Neuronal stem cell (in vitro differentiated cells): ENCODE results near the gene BARX2.

Experiments
- DNase-seq: peaks from one replicate; pipeline ENCODE4 v3.0.0-alpha.2; 2013; ENCODE audit warnings: low spot score
- H2AFZ ChIP-seq: one replicate; pipeline ENCODE4 v1.6.1; 2013; ENCODE audit warnings: mild to moderate bottlenecking, low read length, inconsistent platforms
- H2AK5ac ChIP-seq: 2 replicates; pipeline ENCODE4 v1.6.1; 2013; ENCODE audit warnings: low read depth, mild to moderate bottlenecking, inconsistent platforms, low read length, moderate library complexity, mixed read lengths
- H2BK120ac ChIP-seq: 2 replicates; pipeline ENCODE4 v1.6.1; 2013; ENCODE audit warnings: low read depth, mild to moderate bottlenecking, inconsistent platforms, low read length, moderate library complexity, mixed read lengths
- H2BK12ac ChIP-seq: one replicate; pipeline ENCODE4 v1.6.1; 2013; ENCODE audit warnings: low read length, inconsistent platforms
- H2BK15ac ChIP-seq: 2 replicates; pipeline ENCODE4 v1.6.1; 2013; ENCODE audit warnings: mild to moderate bottlenecking, low read length, inconsistent platforms, mixed read lengths
- H2BK5ac ChIP-seq: one replicate; pipeline ENCODE4 v1.6.1; 2013; ENCODE audit warnings: inconsistent platforms, mild to moderate bottlenecking, low read length, moderate library complexity
- H3K14ac ChIP-seq: one replicate; pipeline ENCODE4 v1.6.1; 2013; ENCODE audit warnings: low read length, inconsistent platforms
- H3K18ac ChIP-seq: 2 replicates; pipeline ENCODE4 v1.6.1; 2013; ENCODE audit warnings: low read length, inconsistent platforms
- H3K23ac ChIP-seq: 2 replicates; pipeline ENCODE4 v1.6.1; 2013; ENCODE audit warnings: low read depth, mild to moderate bottlenecking, mixed read lengths, low read length, inconsistent platforms; ENCODE audit not compliant: poor library complexity
- H3K27ac ChIP-seq: replicated peaks from 3 replicates; pipeline ENCODE4 v1.5.1; 2013; ENCODE audit warnings: low read length, inconsistent platforms
- H3K27me3 ChIP-seq, 3 experiments: 2 replicates each; pipeline ENCODE4 v1.6.1; 2013; ENCODE audit warnings: low read length in 3 of 3, mild to moderate bottlenecking in 2 of 3, inconsistent platforms in 1 of 3, low read depth in 1 of 3, mixed read lengths in 1 of 3, moderate library complexity in 1 of 3; ENCODE audit not compliant: control insufficient read depth in 3 of 3, insufficient read depth in 3 of 3
- H3K36me3 ChIP-seq, 2 donors: replicated peaks in 1 of 2; 2 replicates each; pipeline ENCODE4 v1.6.1; 2013; ENCODE audit warnings: low read length in 2 of 2; ENCODE audit not compliant: control insufficient read depth in 2 of 2, insufficient read depth in 2 of 2
- H3K4ac ChIP-seq: 2 replicates; pipeline ENCODE4 v1.6.1; 2013; ENCODE audit warnings: inconsistent platforms, mild to moderate bottlenecking, low read length, moderate library complexity
- H3K4me1 ChIP-seq, 2 donors: 1 replicate in 1 of 2; 2 replicates in 1 of 2; pipeline ENCODE4 v1.6.1; 2013; ENCODE audit warnings: low read length in 2 of 2, low read depth in 1 of 2; ENCODE audit not compliant: control insufficient read depth in 2 of 2, insufficient read depth in 1 of 2
- H3K4me2 ChIP-seq: one replicate; pipeline ENCODE4 v1.6.1; 2013; ENCODE audit warnings: mild to moderate bottlenecking, low read length, inconsistent platforms; ENCODE audit not compliant: insufficient read depth, poor library complexity, severe bottlenecking
- H3K4me3 ChIP-seq, 2 donors: 2 replicates each; pipeline ENCODE4 v1.5.1; 2013; ENCODE audit warnings: low read length in 2 of 2, mild to moderate bottlenecking in 2 of 2, inconsistent platforms in 1 of 2, moderate library complexity in 1 of 2
- H3K79me1 ChIP-seq: one replicate; pipeline ENCODE4 v1.6.1; 2013; ENCODE audit warnings: low read depth, mild to moderate bottlenecking, inconsistent platforms, low read length, moderate library complexity
- H3K9ac ChIP-seq: one replicate; pipeline ENCODE4 v1.6.1; 2013; ENCODE audit warnings: mild to moderate bottlenecking, low read depth, low read length, inconsistent platforms; ENCODE audit not compliant: poor library complexity
- H3K9me3 ChIP-seq, 2 donors: replicated peaks in 1 of 2; 2 replicates each; pipeline versions ENCODE3 to v1.6.1; 2013; ENCODE audit warnings: low read length in 2 of 2, mild to moderate bottlenecking in 2 of 2, inconsistent platforms in 1 of 2, low read depth in 1 of 2, mixed read lengths in 1 of 2, moderate library complexity in 1 of 2; ENCODE audit not compliant: control insufficient read depth in 2 of 2, insufficient read depth in 1 of 2
- H4K8ac ChIP-seq: one replicate; pipeline ENCODE4 v1.6.1; 2013; ENCODE audit warnings: low read depth, mild to moderate bottlenecking, inconsistent platforms, low read length, moderate library complexity
- H4K91ac ChIP-seq: one replicate; pipeline ENCODE4 v1.6.1; 2013; ENCODE audit warnings: low read length, low read depth, mild to moderate bottlenecking, inconsistent platforms; ENCODE audit not compliant: poor library complexity
- whole genome bisulfite sequencing, 2 donors: extraction: QIAGEN DNeasy Blood & Tissue Kit; methylation state at CpG; one replicate each; pipeline ENCODE4 v1.1.7; 2013; ENCODE audit warnings: missing lambda C conversion rate in 2 of 2, mixed read lengths in 1 of 2; ENCODE audit not compliant: insufficient read length in 2 of 2, insufficient replicate concordance in 1 of 2; ENCODE audit errors: extremely low coverage in 2 of 2; 5-methylcytosine and 5-hydroxymethylcytosine counted together

The BARX2 gene

GRCh38 chr11:129423426-129423825 lies 47.8 kb downstream of the BARX2 start:
- no peak overlapping the region for H3K4me2 ChIP-seq
- no peak overlapping the region for H2BK12ac ChIP-seq
- H3K4me1 ChIP-seq, result no peaks in the 10 kb centered on the region
- no peak overlapping the region for H2AK5ac ChIP-seq
- no peak for DNase-seq
- H3K27ac ChIP-seq, result no peak overlapping the region
- H3K4me3 ChIP-seq, result no peak overlapping the region
- H3K79me1 ChIP-seq, result no peaks in the 10 kb centered on the region
- H3K27me3 ChIP-seq, result peaks cover 0 to 4% (median 2%) of the 10 kb centered on the region in 3 experiments
- no peaks in the 10 kb centered on the region for H3K9me3 ChIP-seq
- no peaks in the 10 kb centered on the region for H3K36me3 ChIP-seq
- no peak overlapping the region for H3K14ac ChIP-seq
- no peak overlapping the region for H3K9ac ChIP-seq
- H3K4ac ChIP-seq, result no peak overlapping the region
- H2BK120ac ChIP-seq, result no peak overlapping the region
- no peak overlapping the region for H3K23ac ChIP-seq
- H2AFZ ChIP-seq, result no peak overlapping the region
- H2BK5ac ChIP-seq, result no peak overlapping the region
- no peak overlapping the region for H2BK15ac ChIP-seq
- H4K8ac ChIP-seq, result no peak overlapping the region
- no peak overlapping the region for H4K91ac ChIP-seq
- no peak overlapping the region for H3K18ac ChIP-seq

- Histone ChIP-seq H3K9ac (no peak overlapping the region), H4K91ac (no peak overlapping the region), H2BK12ac (no peak overlapping the region), H2AK5ac (no peak overlapping the region), H3K36me3 (no peaks in the 10 kb centered on the region), H2BK5ac (no peak overlapping the region), H2BK15ac (no peak overlapping the region), H3K79me1 (no peaks in the 10 kb centered on the region), H3K4me3 (peak overlapping the region in 1 of 2 donors; percentile 44), H3K23ac (no peak overlapping the region), H2BK120ac (no peak overlapping the region), H3K27ac (no peak overlapping the region), H4K8ac (no peak overlapping the region), H3K14ac (no peak overlapping the region), H3K4ac (no peak overlapping the region), H3K4me2 (no peak overlapping the region), H3K27me3 (peaks cover 0 to 2% (median 0%) of the 10 kb centered on the region in 3 experiments), H3K18ac (no peak overlapping the region), H3K4me1 (no peaks in the 10 kb centered on the region), H2AFZ (no peak overlapping the region), H3K9me3 (no peaks in the 10 kb centered on the region)
- no peak for DNase-seq
- WGBS, 2 donors, result no CpG with 5 or more reads among the region's 4 CpGs
Observed at GRCh38 chr11:129425214-129425613, 49.6 kb downstream of the BARX2 start.

DNA sequence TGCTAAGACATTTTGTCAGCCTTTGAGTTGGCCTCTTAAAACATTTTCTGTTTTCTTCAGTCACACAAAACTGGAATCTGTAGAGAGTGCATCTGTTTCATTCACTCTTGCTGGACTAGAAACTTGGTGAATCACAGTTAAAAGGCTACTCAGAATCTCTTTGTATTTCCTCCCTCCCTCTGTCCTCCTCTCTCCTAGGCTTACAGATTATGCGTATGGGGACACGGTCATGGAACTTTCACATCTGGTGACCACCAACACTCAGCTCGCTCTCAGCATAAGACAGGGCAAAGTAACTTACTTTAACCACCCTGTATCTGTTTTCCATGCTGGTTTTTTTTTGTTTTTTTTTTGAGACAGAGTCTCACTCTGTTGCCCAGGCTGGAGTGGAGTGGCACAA lies 50.4 kb downstream of the BARX2 start:
- Histone ChIP-seq H2BK5ac (no peak overlapping the region), H4K8ac (no peak overlapping the region), H3K27ac (no peak overlapping the region), H2BK120ac (no peak overlapping the region), H3K27me3 (peaks cover 0 to 2% (median 0%) of the 10 kb centered on the region in 3 experiments), H2BK15ac (no peak overlapping the region), H3K9me3 (no peaks in the 10 kb centered on the region), H3K79me1 (no peaks in the 10 kb centered on the region), H3K4me3 (no peak overlapping the region), H3K4me1 (no peaks in the 10 kb centered on the region), H3K4ac (no peak overlapping the region), H4K91ac (no peak overlapping the region), H3K4me2 (no peak overlapping the region), H2BK12ac (no peak overlapping the region), H3K23ac (no peak overlapping the region), H2AK5ac (no peak overlapping the region), H3K18ac (no peak overlapping the region), H3K14ac (no peak overlapping the region), H3K36me3 (no peaks in the 10 kb centered on the region), H3K9ac (no peak overlapping the region), H2AFZ (no peak overlapping the region)
- WGBS, 2 donors, result no CpG with 5 or more reads among the region's 3 CpGs
- no peak for DNase-seq

DNA sequence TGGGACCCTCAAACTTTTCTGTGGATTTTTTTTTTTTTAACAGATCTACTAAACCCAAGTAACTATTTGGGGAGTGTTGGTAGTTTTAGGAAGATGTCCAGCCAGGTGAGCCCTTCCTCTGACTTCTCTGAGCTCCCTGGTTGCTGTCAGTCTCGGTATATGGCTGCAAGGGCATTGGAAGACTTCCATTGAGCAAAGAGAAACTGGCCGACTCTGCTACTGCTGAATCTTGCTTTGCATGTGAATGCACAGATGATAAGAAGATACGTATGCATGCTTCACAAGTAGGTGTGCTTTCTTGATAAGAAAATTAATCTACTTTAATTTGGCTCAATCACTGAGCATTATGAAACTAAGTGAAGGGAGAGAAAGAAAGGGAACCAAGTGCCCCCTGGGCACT lies 51.1 kb downstream of the BARX2 start:
- no CpG with 5 or more reads among the region's 3 CpGs for WGBS, 2 donors
- Histone ChIP-seq H2BK120ac (no peak overlapping the region), H3K9ac (no peak overlapping the region)

More for the DNA sequence above, 51.1 kb downstream of the BARX2 start:
- Histone ChIP-seq H4K8ac (no peak overlapping the region), H3K4me2 (no peak overlapping the region), H2AFZ (no peak overlapping the region), H3K4me3 (no peak overlapping the region), H2BK5ac (no peak overlapping the region), H3K9me3 (peaks cover 1 to 4% of the 10 kb centered on the region in 2 donors), H3K14ac (no peak overlapping the region), H3K27me3 (peaks cover 0 to 2% (median 0%) of the 10 kb centered on the region in 3 experiments), H3K79me1 (no peaks in the 10 kb centered on the region), H3K4ac (no peak overlapping the region), H2BK12ac (no peak overlapping the region), H2BK15ac (no peak overlapping the region), H3K27ac (no peak overlapping the region), H3K36me3 (no peaks in the 10 kb centered on the region), H3K4me1 (no peaks in the 10 kb centered on the region), H2AK5ac (no peak overlapping the region), H3K18ac (no peak overlapping the region), H4K91ac (no peak overlapping the region), H3K23ac (no peak overlapping the region)
- DNase-seq, result no peak
